BJ (cell line): ENCODE results near the gene HOXD4. TPM values are rescaled to one million over a fixed set of nuclear protein-coding genes. Genes with fewer than 3 reads are reported as not detected.

Experiments used
- CTCF ChIA-PET: fragments of 350-600 bp; formaldehyde crosslinking; extraction: SDS; loops from one replicate; lab custom pipeline; 2021; ENCODE audit warnings: antibody characterized with exemption, inconsistent platforms; lab: Yijun Ruan, JAX
- POLR2A ChIA-PET: fragments of 300-600 bp; sonication (Branson Sonifier 250); formaldehyde crosslinking; extraction: SDS; loops from one replicate; lab custom pipeline; 2021; ENCODE audit warnings: antibody characterized with exemption; lab: Charles Lee
- DNase-seq: peaks from one replicate; pipeline ENCODE4 v3.0.0-alpha.2; 2011; ENCODE audit warnings: low read depth
- H3K27me3 ChIP-seq: 2 replicates; pipeline ENCODE4 v1.6.0; 2011; ENCODE audit warnings: low read length; ENCODE audit not compliant: control insufficient read depth, insufficient read depth
- H3K36me3 ChIP-seq: 2 replicates; pipeline ENCODE4 v1.5.1; 2011; ENCODE audit warnings: low read length; ENCODE audit not compliant: control insufficient read depth, insufficient read depth
- H3K4me3 ChIP-seq: 2 replicates; pipeline ENCODE4 v1.5.1; 2011; ENCODE audit warnings: low read depth, mild to moderate bottlenecking, control low read depth, low read length
- CTCF ChIP-seq: IDR thresholded peaks from 2 replicates; pipeline ENCODE4 v1.5.1; 2011; ENCODE audit warnings: low read depth, mild to moderate bottlenecking, control low read depth, inconsistent platforms, low read length, moderate library complexity; ENCODE audit not compliant: insufficient read depth
- polyA plus RNA-seq: library from polyadenylated mRNA; depleted of rRNA; stranded (reverse); fragments of >200 nt; gene quantifications from 2 replicates; pipeline ENCODE4 v1.2.3, GENCODE V29; 2011

The HOXD4 gene
- polyA plus RNA-seq, 1 experiment, result 0.28 TPM

- Histone ChIP-seq H3K27me3 (0 out of 2 replicates have a peak, but pooled peaks cover 1% of the 10 kb centered on the region), H3K4me3 (no peak overlapping the region), H3K36me3 (peaks cover 2% of the 10 kb centered on the region)
- CTCF ChIA-PET, result interaction anchor here (0.6 to 1.0 kb wide), 4 partner anchors 12 to 525 kb away, joined by 3 to 4 read pairs (median 4); no protein-coding TSS in a partner anchor
- no peak for TF ChIP-seq CTCF
- POLR2A ChIA-PET, result no interaction called here
- no peak for DNase-seq
These were observed 37.0 kb upstream of the HOXD4 start for GRCh38 chr2:176114120-176114929.

GRCh38 chr2:176114930-176115625 is 36.3 kb upstream of the HOXD4 start:
- Histone ChIP-seq H3K27me3 (0 out of 2 replicates have a peak, but pooled peaks cover 1% of the 10 kb centered on the region), H3K36me3 (peaks cover 2% of the 10 kb centered on the region), H3K4me3 (no peak overlapping the region)
- ChIA-PET CTCF (interaction anchor here (0.6 to 3.0 kb wide), 4 partner anchors 11 to 397 kb away, joined by 3 to 11 read pairs (median 4); no protein-coding TSS in a partner anchor), POLR2A (no interaction called here)
- no peak for TF ChIP-seq CTCF
- no peak for DNase-seq

GRCh38 chr2:176115883-176116813 is 35.2 kb upstream of the HOXD4 start, which contains the start of gene HOXD10:
HOXD10 (plus strand) TSS chr2:176116778; CDS start chr2:176116834, 56 bp downstream.
- H3K4me3 ChIP-seq, result no peak within 1 kb of the TSS
- no peak for DNase-seq
- ChIA-PET POLR2A (no interaction called here), CTCF (interaction anchor here (3.0 kb wide), 1 partner anchor 10 kb away, joined by 11 read pairs; no protein-coding TSS in a partner anchor)
- H3K27me3 ChIP-seq, result 0 out of 2 replicates have a peak, but pooled peaks cover 1% of the 10 kb centered on the region
- peaks cover 2% of the 10 kb centered on the region for H3K36me3 ChIP-seq
- TF ChIP-seq CTCF, result no peak

- POLR2A ChIA-PET, result no interaction called here
- CTCF ChIA-PET, result interaction anchor here (3.0 kb wide), 1 partner anchor 9 kb away, joined by 11 read pairs; no protein-coding TSS in a partner anchor
- DNase-seq, result no peak
- peaks cover 2% of the 10 kb centered on the region; the same call in 1 of the 2 replicates for H3K36me3 ChIP-seq
- peaks cover 1% of the 10 kb centered on the region; the same call in 1 of the 2 replicates for H3K27me3 ChIP-seq
- TF ChIP-seq CTCF, result no peak
- H3K4me3 ChIP-seq, result no peak overlapping the region
These were observed 34.1 kb upstream of the HOXD4 start for GRCh38 chr2:176117162-176117822.
